Measurements from ENCODE around the gene TXNRD3. TPM values are rescaled to one million over a fixed set of nuclear protein-coding genes. Genes with fewer than 3 reads are reported as not detected.

The TXNRD3 gene
- total and polyA plus RNA-seq, 10 donors, result 3.7 to 12.9 (median 6.5) TPM

- DNase-seq, result no peak
- H3K9me3 ChIP-seq, result no peaks in the 10 kb centered on the region
- H3K27ac ChIP-seq, result no peak overlapping the region
- 73 to 90% (median 86%) methylated on average over 15 of the region's 15 CpGs for WGBS, 5 donors
- no peaks in the 10 kb centered on the region for H3K27me3 ChIP-seq (replicated peaks in 1 of 7)
- H3K4me3 ChIP-seq, result no peak overlapping the region
- no peak for TF ChIP-seq POLR2A (IDR thresholded peaks at IDR 0.05)
- no peak for TF ChIP-seq CTCF (IDR thresholded peaks at IDR 0.05 in 8 of 11, conservative IDR thresholded peaks at IDR 0.05 in 3 of 11)
- intact Hi-C loops (cut with DNase I; ENCODE audit: low total_unique reads), result no loop called here
- no peaks in the 10 kb centered on the region for H3K4me1 ChIP-seq
- no peaks in the 10 kb centered on the region for H3K36me3 ChIP-seq
Measured at GRCh38 chr3:126573492-126574117, 81.3 kb downstream of the TXNRD3 start.

- H3K27me3 ChIP-seq (replicated peaks in 1 of 7), result peaks cover 0 to 4% (median 0%) of the 10 kb centered on the region in 7 donors
- 79 to 91% (median 87%) methylated on average over 6 to 7 of the region's 7 CpGs for WGBS, 5 donors
- no peak overlapping the region for H3K27ac ChIP-seq
- intact Hi-C loops (cut with DNase I; ENCODE audit: low total_unique reads), result no loop called here
- H3K36me3 ChIP-seq, result no peaks in the 10 kb centered on the region
- no peaks in the 10 kb centered on the region for H3K4me1 ChIP-seq
- no peak for DNase-seq
- TF ChIP-seq CTCF (IDR thresholded peaks at IDR 0.05 in 8 of 11, conservative IDR thresholded peaks at IDR 0.05 in 3 of 11) (no peak), POLR2A (IDR thresholded peaks at IDR 0.05) (no peak), POLR2AphosphoS5 (IDR thresholded peaks at IDR 0.05) (no peak)
- H3K9me3 ChIP-seq, result no peaks in the 10 kb centered on the region
- no peak overlapping the region for H3K4me3 ChIP-seq
Measured at GRCh38 chr3:126571078-126571477, 83.8 kb downstream of the TXNRD3 start.

- H3K9me3 ChIP-seq, result no peaks in the 10 kb centered on the region
- TF ChIP-seq POLR2AphosphoS5 (IDR thresholded peaks at IDR 0.05), result no peak
- TF ChIP-seq POLR2A (IDR thresholded peaks at IDR 0.05), result no peak
- TF ChIP-seq CTCF (IDR thresholded peaks at IDR 0.05 in 8 of 11, conservative IDR thresholded peaks at IDR 0.05 in 3 of 11), result no peak
- 76 to 85% (median 80%) methylated on average over 6 of the region's 6 CpGs for WGBS, 5 donors
- H3K27ac ChIP-seq, result no peak overlapping the region
- H3K4me1 ChIP-seq, result no peaks in the 10 kb centered on the region
- no peaks in the 10 kb centered on the region for H3K36me3 ChIP-seq
- intact Hi-C loops (cut with DNase I; ENCODE audit: low total_unique reads), result no loop called here
- no peak for DNase-seq
- peaks cover 0 to 10% (median 0%) of the 10 kb centered on the region in 7 donors for H3K27me3 ChIP-seq (replicated peaks in 1 of 7)
- no peak overlapping the region for H3K4me3 ChIP-seq
Measured at GRCh38 chr3:126570103-126570541, 84.8 kb downstream of the TXNRD3 start.

- 80 to 88% (median 84%) methylated on average over 6 to 9 of the region's 9 CpGs for WGBS, 5 donors
- TF ChIP-seq POLR2A (IDR thresholded peaks at IDR 0.05) (no peak), CTCF (IDR thresholded peaks at IDR 0.05 in 8 of 11, conservative IDR thresholded peaks at IDR 0.05 in 3 of 11) (no peak), POLR2AphosphoS5 (IDR thresholded peaks at IDR 0.05) (no peak)
- intact Hi-C loops (cut with DNase I; ENCODE audit: low total_unique reads), result no loop called here
Measured at GRCh38 chr3:126569390-126569975, 85.4 kb downstream of the TXNRD3 start.

More at GRCh38 chr3:126569390-126569975, 85.4 kb downstream of the TXNRD3 start:
- no peaks in the 10 kb centered on the region for H3K36me3 ChIP-seq
- no peak overlapping the region for H3K27ac ChIP-seq
- no peaks in the 10 kb centered on the region for H3K4me1 ChIP-seq
- H3K9me3 ChIP-seq, result no peaks in the 10 kb centered on the region
- H3K4me3 ChIP-seq, result no peak overlapping the region
- peaks cover 0 to 10% (median 0%) of the 10 kb centered on the region in 7 donors for H3K27me3 ChIP-seq (replicated peaks in 1 of 7)
- no peak for DNase-seq

All from spleen (tissue), 11 donors.